Measurements from ENCODE around the gene PAPOLB.

Gene PAPOLB

DNA sequence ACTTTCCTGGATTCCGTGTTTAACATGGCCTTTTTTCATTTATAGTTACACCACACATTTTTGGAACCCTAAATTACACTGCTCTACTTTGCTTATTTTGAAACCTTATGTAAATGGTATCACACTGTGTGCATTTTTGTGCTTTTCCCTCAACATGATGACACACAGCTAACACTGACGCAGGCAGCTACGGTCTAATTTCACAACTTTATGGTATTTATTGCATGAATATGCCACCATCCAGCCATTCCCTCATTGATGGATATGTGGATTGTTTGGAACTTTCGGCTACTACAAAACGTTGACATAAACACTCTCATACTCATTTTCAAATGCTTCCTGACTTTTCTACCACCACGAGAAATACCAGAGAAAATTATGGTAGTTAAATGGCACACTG lies 6.9 kb downstream of the PAPOLB start:
- no peak for ATAC-seq
- TF ChIP-seq CSDC2 (CRISPR knock-in tag; IDR thresholded peaks at IDR 0.05) = no peak
- no peak for TF ChIP-seq TCF4 (CRISPR knock-in tag; IDR thresholded peaks at IDR 0.05; ENCODE audit: borderline replicate concordance)
- TF ChIP-seq ZNF8 (CRISPR knock-in tag; IDR thresholded peaks at IDR 0.05) = no peak

DNA sequence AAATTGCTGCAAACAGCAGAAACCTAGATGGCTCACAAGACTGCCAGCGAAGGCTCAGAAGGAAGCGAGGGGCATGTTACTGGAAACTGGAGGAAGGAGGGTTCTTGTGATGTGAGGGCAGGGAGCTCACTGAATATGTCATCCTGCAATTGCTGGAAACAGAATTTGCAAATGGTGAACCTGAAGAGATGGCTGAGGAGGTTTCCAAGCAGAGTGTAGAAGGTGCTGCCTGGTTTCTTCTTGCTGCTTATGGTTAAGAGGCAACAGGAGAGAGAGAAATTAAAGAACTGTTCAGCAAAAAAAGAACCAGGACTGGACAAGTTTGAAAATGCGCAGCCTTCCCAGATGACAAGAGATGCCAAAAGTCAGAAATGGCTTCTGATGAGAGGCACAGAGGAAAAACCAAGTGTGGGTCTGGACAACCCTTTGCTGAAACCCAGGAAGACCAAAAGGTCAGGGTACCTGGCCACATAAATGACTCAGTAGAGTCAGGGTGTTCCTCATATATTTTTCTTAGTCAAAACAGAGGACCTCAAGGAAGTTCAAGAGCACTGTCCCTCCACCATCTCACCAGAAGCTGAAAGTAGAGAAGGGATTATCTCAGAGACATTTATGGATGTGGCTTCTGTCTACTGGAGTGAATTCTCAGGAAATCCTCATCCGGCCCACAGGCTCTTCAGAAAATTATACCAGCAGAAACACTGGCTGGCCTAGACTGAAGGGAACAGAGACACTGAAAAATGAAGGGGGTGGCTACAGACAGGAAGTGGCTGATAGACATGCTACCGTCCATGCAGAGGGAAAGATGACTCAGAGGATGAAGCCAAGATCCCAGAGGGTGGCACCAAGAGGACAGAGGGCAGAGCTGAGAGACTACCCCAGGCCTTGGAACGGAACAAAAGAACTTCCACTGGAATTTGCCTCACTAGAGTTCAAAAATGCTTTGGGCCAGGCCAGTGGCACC lies 10.1 kb downstream of the PAPOLB start:
- no peak for TF ChIP-seq RARB (CRISPR knock-in tag; IDR thresholded peaks at IDR 0.05)
- no peak for TF ChIP-seq GLIS3 (CRISPR knock-in tag; IDR thresholded peaks at IDR 0.05)
- TF ChIP-seq SNAI2 (CRISPR knock-in tag; IDR thresholded peaks at IDR 0.05) = no peak
- TF ChIP-seq, protein P1, sequence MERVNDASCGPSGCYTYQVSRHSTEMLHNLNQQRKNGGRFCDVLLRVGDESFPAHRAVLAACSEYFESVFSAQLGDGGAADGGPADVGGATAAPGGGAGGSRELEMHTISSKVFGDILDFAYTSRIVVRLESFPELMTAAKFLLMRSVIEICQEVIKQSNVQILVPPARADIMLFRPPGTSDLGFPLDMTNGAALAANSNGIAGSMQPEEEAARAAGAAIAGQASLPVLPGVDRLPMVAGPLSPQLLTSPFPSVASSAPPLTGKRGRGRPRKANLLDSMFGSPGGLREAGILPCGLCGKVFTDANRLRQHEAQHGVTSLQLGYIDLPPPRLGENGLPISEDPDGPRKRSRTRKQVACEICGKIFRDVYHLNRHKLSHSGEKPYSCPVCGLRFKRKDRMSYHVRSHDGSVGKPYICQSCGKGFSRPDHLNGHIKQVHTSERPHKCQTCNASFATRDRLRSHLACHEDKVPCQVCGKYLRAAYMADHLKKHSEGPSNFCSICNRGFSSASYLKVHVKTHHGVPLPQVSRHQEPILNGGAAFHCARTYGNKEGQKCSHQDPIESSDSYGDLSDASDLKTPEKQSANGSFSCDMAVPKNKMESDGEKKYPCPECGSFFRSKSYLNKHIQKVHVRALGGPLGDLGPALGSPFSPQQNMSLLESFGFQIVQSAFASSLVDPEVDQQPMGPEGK (CRISPR knock-in tag; IDR thresholded peaks at IDR 0.05; ENCODE audit: borderline replicate concordance) = no peak
- TF ChIP-seq OSR1 (CRISPR knock-in tag; IDR thresholded peaks at IDR 0.05) = no peak
- TF ChIP-seq ARNTL (CRISPR knock-in tag; IDR thresholded peaks at IDR 0.05; ENCODE audit: borderline replicate concordance, low read depth) = no peak
- TF ChIP-seq PPARA (CRISPR knock-in tag; IDR thresholded peaks at IDR 0.05; ENCODE audit: borderline replicate concordance) = no peak
- no peak for TF ChIP-seq TOX (CRISPR knock-in tag; IDR thresholded peaks at IDR 0.05; ENCODE audit: borderline replicate concordance)
- TF ChIP-seq ZC3H10 (CRISPR knock-in tag; IDR thresholded peaks at IDR 0.05) = no peak
- no peak for TF ChIP-seq ESRRG (CRISPR knock-in tag; IDR thresholded peaks at IDR 0.05)
- TF ChIP-seq ISL1 (CRISPR knock-in tag; IDR thresholded peaks at IDR 0.05) = no peak
- TF ChIP-seq, protein P2, sequence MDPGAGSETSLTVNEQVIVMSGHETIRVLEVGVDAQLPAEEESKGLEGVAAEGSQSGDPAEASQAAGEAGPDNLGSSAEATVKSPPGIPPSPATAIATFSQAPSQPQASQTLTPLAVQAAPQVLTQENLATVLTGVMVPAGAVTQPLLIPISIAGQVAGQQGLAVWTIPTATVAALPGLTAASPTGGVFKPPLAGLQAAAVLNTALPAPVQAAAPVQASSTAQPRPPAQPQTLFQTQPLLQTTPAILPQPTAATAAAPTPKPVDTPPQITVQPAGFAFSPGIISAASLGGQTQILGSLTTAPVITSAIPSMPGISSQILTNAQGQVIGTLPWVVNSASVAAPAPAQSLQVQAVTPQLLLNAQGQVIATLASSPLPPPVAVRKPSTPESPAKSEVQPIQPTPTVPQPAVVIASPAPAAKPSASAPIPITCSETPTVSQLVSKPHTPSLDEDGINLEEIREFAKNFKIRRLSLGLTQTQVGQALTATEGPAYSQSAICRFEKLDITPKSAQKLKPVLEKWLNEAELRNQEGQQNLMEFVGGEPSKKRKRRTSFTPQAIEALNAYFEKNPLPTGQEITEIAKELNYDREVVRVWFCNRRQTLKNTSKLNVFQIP (CRISPR knock-in tag; IDR thresholded peaks at IDR 0.05; ENCODE audit: borderline replicate concordance, low read depth) = no peak
- no peak for TF ChIP-seq TCF4 (CRISPR knock-in tag; IDR thresholded peaks at IDR 0.05; ENCODE audit: borderline replicate concordance)
- no peak for TF ChIP-seq ZFP3 (CRISPR knock-in tag; IDR thresholded peaks at IDR 0.05)
- TF ChIP-seq ZFP30 (CRISPR knock-in tag; IDR thresholded peaks at IDR 0.05) = no peak
- TF ChIP-seq ZNF565 (CRISPR knock-in tag; conservative IDR thresholded peaks at IDR 0.05; ENCODE audit: low read depth) = no peak
- peak; percentile 45; the same call in 1 of the 3 replicates for ATAC-seq

DNA sequence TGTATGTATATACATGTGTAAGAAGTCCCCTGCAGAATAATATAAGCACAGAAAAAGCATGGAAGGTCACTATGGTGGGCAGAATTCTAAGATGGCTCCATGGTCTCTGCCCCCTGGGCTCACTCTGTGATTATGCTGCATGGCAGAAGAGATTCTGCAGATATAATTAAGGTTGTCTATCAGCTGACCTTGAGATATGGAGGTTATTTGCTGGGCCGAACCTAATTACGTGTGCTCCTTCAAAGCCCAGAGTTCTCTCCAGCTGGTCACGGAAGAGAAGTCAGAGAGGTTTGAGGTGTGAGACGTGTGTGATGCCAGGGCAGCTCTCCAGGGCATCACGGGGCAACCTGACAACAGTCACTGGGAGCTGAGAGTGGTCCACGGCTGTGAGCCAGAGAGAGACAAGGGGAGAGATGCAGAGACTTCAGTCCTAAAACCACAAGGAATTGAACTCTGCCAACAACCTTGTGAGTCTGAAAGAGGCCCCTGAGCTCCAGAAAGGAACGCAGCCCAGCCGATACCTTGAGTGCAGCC lies 11.5 kb downstream of the PAPOLB start:
- no peak for TF ChIP-seq GLIS3 (CRISPR knock-in tag; IDR thresholded peaks at IDR 0.05)
- TF ChIP-seq ZNF70 (CRISPR knock-in tag; IDR thresholded peaks at IDR 0.05) = no peak
- TF ChIP-seq ISL1 (CRISPR knock-in tag; IDR thresholded peaks at IDR 0.05) = no peak
- TF ChIP-seq OSR1 (CRISPR knock-in tag; IDR thresholded peaks at IDR 0.05) = no peak
- no peak for TF ChIP-seq CSDC2 (CRISPR knock-in tag; IDR thresholded peaks at IDR 0.05)
- TF ChIP-seq, protein P3, sequence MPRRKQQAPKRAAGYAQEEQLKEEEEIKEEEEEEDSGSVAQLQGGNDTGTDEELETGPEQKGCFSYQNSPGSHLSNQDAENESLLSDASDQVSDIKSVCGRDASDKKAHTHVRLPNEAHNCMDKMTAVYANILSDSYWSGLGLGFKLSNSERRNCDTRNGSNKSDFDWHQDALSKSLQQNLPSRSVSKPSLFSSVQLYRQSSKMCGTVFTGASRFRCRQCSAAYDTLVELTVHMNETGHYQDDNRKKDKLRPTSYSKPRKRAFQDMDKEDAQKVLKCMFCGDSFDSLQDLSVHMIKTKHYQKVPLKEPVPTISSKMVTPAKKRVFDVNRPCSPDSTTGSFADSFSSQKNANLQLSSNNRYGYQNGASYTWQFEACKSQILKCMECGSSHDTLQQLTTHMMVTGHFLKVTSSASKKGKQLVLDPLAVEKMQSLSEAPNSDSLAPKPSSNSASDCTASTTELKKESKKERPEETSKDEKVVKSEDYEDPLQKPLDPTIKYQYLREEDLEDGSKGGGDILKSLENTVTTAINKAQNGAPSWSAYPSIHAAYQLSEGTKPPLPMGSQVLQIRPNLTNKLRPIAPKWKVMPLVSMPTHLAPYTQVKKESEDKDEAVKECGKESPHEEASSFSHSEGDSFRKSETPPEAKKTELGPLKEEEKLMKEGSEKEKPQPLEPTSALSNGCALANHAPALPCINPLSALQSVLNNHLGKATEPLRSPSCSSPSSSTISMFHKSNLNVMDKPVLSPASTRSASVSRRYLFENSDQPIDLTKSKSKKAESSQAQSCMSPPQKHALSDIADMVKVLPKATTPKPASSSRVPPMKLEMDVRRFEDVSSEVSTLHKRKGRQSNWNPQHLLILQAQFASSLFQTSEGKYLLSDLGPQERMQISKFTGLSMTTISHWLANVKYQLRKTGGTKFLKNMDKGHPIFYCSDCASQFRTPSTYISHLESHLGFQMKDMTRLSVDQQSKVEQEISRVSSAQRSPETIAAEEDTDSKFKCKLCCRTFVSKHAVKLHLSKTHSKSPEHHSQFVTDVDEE (CRISPR knock-in tag; IDR thresholded peaks at IDR 0.05) = no peak
- no peak for TF ChIP-seq TCF4 (CRISPR knock-in tag; IDR thresholded peaks at IDR 0.05; ENCODE audit: borderline replicate concordance)
- TF ChIP-seq, protein P2 (CRISPR knock-in tag; IDR thresholded peaks at IDR 0.05; ENCODE audit: borderline replicate concordance, low read depth) = no peak
- TF ChIP-seq BACH2 (CRISPR knock-in tag; IDR thresholded peaks at IDR 0.05; ENCODE audit: borderline replicate concordance) = no peak
- no peak for TF ChIP-seq RARB (CRISPR knock-in tag; IDR thresholded peaks at IDR 0.05)
- TF ChIP-seq TOX (CRISPR knock-in tag; IDR thresholded peaks at IDR 0.05; ENCODE audit: borderline replicate concordance) = no peak
- no peak for TF ChIP-seq ZFP3 (CRISPR knock-in tag; IDR thresholded peaks at IDR 0.05)
- no peak for TF ChIP-seq ZNF8 (CRISPR knock-in tag; IDR thresholded peaks at IDR 0.05)
- TF ChIP-seq, protein P4, sequence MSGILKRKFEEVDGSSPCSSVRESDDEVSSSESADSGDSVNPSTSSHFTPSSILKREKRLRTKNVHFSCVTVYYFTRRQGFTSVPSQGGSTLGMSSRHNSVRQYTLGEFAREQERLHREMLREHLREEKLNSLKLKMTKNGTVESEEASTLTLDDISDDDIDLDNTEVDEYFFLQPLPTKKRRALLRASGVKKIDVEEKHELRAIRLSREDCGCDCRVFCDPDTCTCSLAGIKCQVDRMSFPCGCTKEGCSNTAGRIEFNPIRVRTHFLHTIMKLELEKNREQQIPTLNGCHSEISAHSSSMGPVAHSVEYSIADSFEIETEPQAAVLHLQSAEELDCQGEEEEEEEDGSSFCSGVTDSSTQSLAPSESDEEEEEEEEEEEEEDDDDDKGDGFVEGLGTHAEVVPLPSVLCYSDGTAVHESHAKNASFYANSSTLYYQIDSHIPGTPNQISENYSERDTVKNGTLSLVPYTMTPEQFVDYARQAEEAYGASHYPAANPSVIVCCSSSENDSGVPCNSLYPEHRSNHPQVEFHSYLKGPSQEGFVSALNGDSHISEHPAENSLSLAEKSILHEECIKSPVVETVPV (CRISPR knock-in tag; IDR thresholded peaks at IDR 0.05) = no peak
- TF ChIP-seq ESRRG (CRISPR knock-in tag; IDR thresholded peaks at IDR 0.05) = no peak
- no peak for TF ChIP-seq ZFP30 (CRISPR knock-in tag; IDR thresholded peaks at IDR 0.05)
- TF ChIP-seq PPARA (CRISPR knock-in tag; IDR thresholded peaks at IDR 0.05; ENCODE audit: borderline replicate concordance) = no peak
- no peak for TF ChIP-seq SNAI2 (CRISPR knock-in tag; IDR thresholded peaks at IDR 0.05)
- TF ChIP-seq ARNTL (CRISPR knock-in tag; IDR thresholded peaks at IDR 0.05; ENCODE audit: borderline replicate concordance, low read depth) = no peak
- TF ChIP-seq, protein P5, sequence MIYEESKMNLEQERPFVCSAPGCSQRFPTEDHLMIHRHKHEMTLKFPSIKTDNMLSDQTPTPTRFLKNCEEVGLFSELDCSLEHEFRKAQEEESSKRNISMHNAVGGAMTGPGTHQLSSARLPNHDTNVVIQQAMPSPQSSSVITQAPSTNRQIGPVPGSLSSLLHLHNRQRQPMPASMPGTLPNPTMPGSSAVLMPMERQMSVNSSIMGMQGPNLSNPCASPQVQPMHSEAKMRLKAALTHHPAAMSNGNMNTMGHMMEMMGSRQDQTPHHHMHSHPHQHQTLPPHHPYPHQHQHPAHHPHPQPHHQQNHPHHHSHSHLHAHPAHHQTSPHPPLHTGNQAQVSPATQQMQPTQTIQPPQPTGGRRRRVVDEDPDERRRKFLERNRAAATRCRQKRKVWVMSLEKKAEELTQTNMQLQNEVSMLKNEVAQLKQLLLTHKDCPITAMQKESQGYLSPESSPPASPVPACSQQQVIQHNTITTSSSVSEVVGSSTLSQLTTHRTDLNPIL (CRISPR knock-in tag; IDR thresholded peaks at IDR 0.05; ENCODE audit: low read depth) = no peak
- ATAC-seq = no peak

Data from SK-N-SH treated with all-trans-retinoic acid at 6 μM for 48 hours (cell line).